Body of pancreas (tissue), 4 donors: ENCODE data around the gene THSD4.

ENCODE experiments used
- CTCF ChIP-seq, 7 experiments: fragments of 450-650 bp in 4 of 7; fragments of 200-600 bp in 3 of 7; sonication (generic) in 3 of 7; IDR thresholded peaks; one replicate each; pipeline ENCODE4 v1.5.1; 2016 to 2019; ENCODE audit warnings: antibody characterized with exemption in 7 of 7
- POLR2A ChIP-seq, 3 donors: fragments of 450-650 bp; IDR thresholded peaks; one replicate each; pipeline ENCODE4 v1.6.1; 2016; ENCODE audit warnings: antibody characterized with exemption in 3 of 3, mild to moderate bottlenecking in 2 of 3

DNA sequence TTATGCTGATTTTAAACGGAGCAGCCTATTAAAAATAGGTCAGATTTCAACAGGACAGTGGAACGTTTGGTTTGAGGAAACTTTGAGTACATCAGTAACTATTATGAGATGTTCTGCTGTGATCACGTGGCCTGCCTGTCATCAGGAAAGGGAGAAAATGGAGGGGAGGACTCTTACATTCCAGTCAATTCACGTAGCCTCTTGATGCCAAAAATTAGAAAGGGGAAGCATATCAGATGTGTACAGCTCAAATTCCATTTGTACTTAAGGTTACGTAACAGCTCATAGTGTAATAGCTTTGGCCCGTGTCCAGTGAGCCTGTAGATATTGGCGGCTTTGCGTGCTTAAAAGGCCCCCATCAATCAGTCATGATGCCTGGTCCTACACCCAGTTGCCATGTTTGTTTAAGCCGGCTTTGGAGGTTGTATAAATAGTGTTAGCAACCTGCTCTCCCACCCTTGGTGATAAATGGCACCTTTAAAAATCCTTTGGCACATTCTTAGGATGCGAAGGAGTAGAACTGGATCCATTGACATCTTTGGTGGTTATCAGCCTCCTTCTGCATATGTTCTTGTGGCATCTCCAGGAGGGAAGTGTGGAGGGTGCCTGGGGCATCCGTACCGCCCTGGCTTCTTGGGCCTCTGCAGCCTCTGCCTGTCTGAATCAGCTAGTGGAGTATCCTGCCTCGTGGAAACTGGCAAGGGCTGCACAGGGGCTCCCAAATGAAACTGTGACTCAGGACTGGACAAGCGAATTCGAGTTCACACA, 163.9 kb downstream of the THSD4 start:
- TF ChIP-seq CTCF (IDR thresholded peaks at IDR 0.05) (no peak), POLR2A (IDR thresholded peaks at IDR 0.05) (no peak)
